DND-41 (cell line): ENCODE data around the gene CCNC.

Experiments
- ATAC-seq: fragments of 200-7000 bp; cut with Tn5 transposase; 3 replicates; pipeline ENCODE4 v1.9.1; 2021; ENCODE audit warnings: low read depth; ENCODE audit not compliant: insufficient read depth
- DNase-seq: peaks from one replicate; pipeline ENCODE4 v3.0.0-alpha.2; 2020
- H2AFZ ChIP-seq: 2 replicates; pipeline ENCODE4 v1.6.0; 2012; ENCODE audit warnings: low read depth, low read length
- H3K27ac ChIP-seq: 2 replicates; pipeline ENCODE4 v1.5.1; 2012; ENCODE audit warnings: low read length, inconsistent platforms
- H3K27me3 ChIP-seq: fragments of 200-600 bp; sonication (generic); 2 replicates; pipeline ENCODE4 v1.6.0; 2012; ENCODE audit warnings: low read length, mild to moderate bottlenecking, inconsistent platforms; ENCODE audit not compliant: insufficient read depth, poor library complexity
- H3K36me3 ChIP-seq: 2 replicates; pipeline ENCODE4 v1.5.1; 2012; ENCODE audit warnings: low read length, inconsistent platforms; ENCODE audit not compliant: insufficient read depth
- H3K4me1 ChIP-seq: 2 replicates; pipeline ENCODE4 v1.5.1; 2012; ENCODE audit warnings: mild to moderate bottlenecking, low read length; ENCODE audit not compliant: insufficient read depth
- H3K4me2 ChIP-seq: 2 replicates; pipeline ENCODE4 v1.6.0; 2012; ENCODE audit warnings: mild to moderate bottlenecking, moderate library complexity, low read length, inconsistent platforms; ENCODE audit not compliant: insufficient read depth
- H3K4me3 ChIP-seq, 2 experiments: fragments of 200-600 bp in 1 of 2; shearing (Covaris generic) in 1 of 2; 2 replicates each; pipeline ENCODE4 v1.5.1; 2012 to 2016; ENCODE audit warnings: inconsistent platforms in 2 of 2, low read length in 2 of 2, mild to moderate bottlenecking in 2 of 2, low read depth in 1 of 2, moderate library complexity in 1 of 2
- H3K79me2 ChIP-seq: 2 replicates; pipeline ENCODE4 v1.6.0; 2012; ENCODE audit warnings: low read length, inconsistent platforms; ENCODE audit not compliant: insufficient read depth
- H3K9ac ChIP-seq: 2 replicates; pipeline ENCODE4 v1.6.0; 2012; ENCODE audit warnings: low read depth, mild to moderate bottlenecking, inconsistent platforms, low read length, moderate library complexity
- H3K9me3 ChIP-seq: 2 replicates; pipeline ENCODE4 v1.5.1; 2012; ENCODE audit warnings: low read length, moderate library complexity, mild to moderate bottlenecking, inconsistent platforms; ENCODE audit not compliant: insufficient read depth, severe bottlenecking
- H4K20me1 ChIP-seq: 2 replicates; pipeline ENCODE4 v1.6.0; 2012; ENCODE audit warnings: low read length; ENCODE audit not compliant: insufficient read depth
- CTCF ChIP-seq: IDR thresholded peaks from 2 replicates; pipeline ENCODE4 v1.5.1; 2012; ENCODE audit warnings: borderline replicate concordance, low read length, moderate library complexity, mild to moderate bottlenecking; ENCODE audit not compliant: poor library complexity, severe bottlenecking; ENCODE audit errors: extremely low read depth
- EZH2 ChIP-seq: IDR thresholded peaks from 3 replicates; pipeline ENCODE4 v1.6.1; 2012; ENCODE audit warnings: borderline replicate concordance, low read depth, mild to moderate bottlenecking, moderate library complexity, low read length, inconsistent platforms; ENCODE audit not compliant: severe bottlenecking

Gene CCNC

DNA sequence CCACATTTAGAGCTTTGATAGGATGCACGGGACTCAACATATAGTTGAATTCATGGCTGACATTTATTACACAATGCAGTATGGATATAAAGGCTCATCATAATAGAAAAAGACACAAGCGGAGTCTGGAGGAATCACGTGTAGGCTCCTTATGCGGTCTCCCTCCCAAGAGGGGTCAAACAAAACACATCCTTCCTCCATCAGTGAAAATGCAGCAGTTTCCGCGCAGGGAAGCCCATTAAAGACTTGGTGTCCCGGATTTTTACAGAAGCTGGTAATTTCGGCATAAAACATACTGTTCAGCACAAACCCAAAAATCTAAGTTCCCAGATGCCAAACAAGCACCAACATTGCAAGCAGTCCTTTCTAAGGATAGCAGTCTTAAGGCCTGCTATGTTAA, 54.4 kb downstream of the CCNC start:
- Histone ChIP-seq H3K9me3 (no peaks in the 10 kb centered on the region), H3K36me3 (peaks cover 4% of the 10 kb centered on the region; the same call in 1 of the 2 replicates), H3K27ac (no peak overlapping the region; the same call in 1 of the 2 replicates), H3K27me3 (no peaks in the 10 kb centered on the region), H3K79me2 (peaks cover 46% of the 10 kb centered on the region), H3K4me2 (peak overlapping the region; percentile 72), H4K20me1 (no peaks in the 10 kb centered on the region), H2AFZ (peak overlapping the region; percentile 85; the same call in 1 of the 2 replicates), H3K4me1 (peaks cover 24% of the 10 kb centered on the region), H3K9ac (peak overlapping the region; percentile 86), H3K4me3 (peak overlapping the region; percentile 52 to 71; a peak in 3 of 4 replicates)
- no peak for DNase-seq
- ATAC-seq, result no peak
- TF ChIP-seq CTCF (no peak), EZH2 (no peak)

GRCh38 chr6:99512033-99512432, 56.4 kb downstream of the CCNC start:
- Histone ChIP-seq H3K9me3 (no peaks in the 10 kb centered on the region), H3K36me3 (peaks cover 13% of the 10 kb centered on the region; the same call in 1 of the 2 replicates), H2AFZ (no peak overlapping the region), H3K4me2 (no peak overlapping the region; the same call in 1 of the 2 replicates), H4K20me1 (no peaks in the 10 kb centered on the region), H3K27me3 (no peaks in the 10 kb centered on the region), H3K79me2 (peaks cover 49% of the 10 kb centered on the region), H3K27ac (no peak overlapping the region), H3K4me3 (no peak overlapping the region), H3K9ac (no peak overlapping the region), H3K4me1 (peaks cover 24% of the 10 kb centered on the region)
- no peak for DNase-seq
- ATAC-seq, result no peak
- TF ChIP-seq EZH2 (no peak), CTCF (no peak)

DNA sequence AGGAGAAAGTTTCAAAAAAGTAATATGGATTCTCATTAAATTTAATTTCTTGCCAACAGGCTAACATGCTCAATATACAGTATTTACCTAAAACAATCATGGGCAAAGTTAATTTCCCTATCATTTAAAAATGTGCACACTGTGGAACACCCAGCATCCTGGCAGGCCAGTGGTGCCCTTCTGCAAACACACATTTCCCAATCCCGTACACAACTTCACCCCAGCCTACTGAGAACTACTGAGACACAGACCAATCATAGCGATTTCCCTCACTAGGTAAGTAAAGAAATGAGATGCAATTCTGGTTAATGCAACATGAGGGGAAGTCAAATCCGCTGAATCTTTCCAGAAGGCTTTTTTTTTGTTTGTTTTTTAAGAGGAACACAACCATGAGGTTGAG, 60.8 kb downstream of the CCNC start:
- Histone ChIP-seq H3K9ac (no peak overlapping the region), H3K79me2 (peaks cover 24% of the 10 kb centered on the region), H3K27me3 (no peaks in the 10 kb centered on the region), H3K9me3 (no peaks in the 10 kb centered on the region), H3K4me2 (no peak overlapping the region), H3K4me1 (0 out of 2 replicates have a peak, but pooled peaks cover under 1% of the 10 kb centered on the region), H2AFZ (no peak overlapping the region), H3K27ac (no peak overlapping the region), H3K36me3 (peaks cover 32% of the 10 kb centered on the region), H3K4me3 (no peak overlapping the region), H4K20me1 (no peaks in the 10 kb centered on the region)
- no peak for TF ChIP-seq CTCF
- no peak for TF ChIP-seq EZH2
- no peak for DNase-seq
- no peak for ATAC-seq

- no peak for TF ChIP-seq CTCF
- TF ChIP-seq EZH2, result no peak
- Histone ChIP-seq H3K27ac (no peak overlapping the region), H3K36me3 (peaks cover 41% of the 10 kb centered on the region), H3K4me2 (no peak overlapping the region), H2AFZ (no peak overlapping the region), H3K27me3 (no peaks in the 10 kb centered on the region), H3K9ac (no peak overlapping the region), H3K4me3 (no peak overlapping the region), H3K79me2 (no peaks in the 10 kb centered on the region), H4K20me1 (no peaks in the 10 kb centered on the region), H3K4me1 (no peaks in the 10 kb centered on the region), H3K9me3 (no peaks in the 10 kb centered on the region)
- DNase-seq (no peak), ATAC-seq (no peak)
Measured at GRCh38 chr6:99501762-99502161, 66.7 kb downstream of the CCNC start.
